ENCODE measurements around the gene ARPC5. TPM values are rescaled to one million over a fixed set of nuclear protein-coding genes. Genes with fewer than 3 reads are reported as not detected.

Gene ARPC5
- total RNA-seq, 3 donors from 2014 or later: 60.8 to 80.8 (median 70.8) TPM

- intact Hi-C loops (cut with DNase I; ENCODE audit: low total_unique reads): loop anchor here (10.0 kb wide), 1 partner anchor 261 kb away; no protein-coding TSS in a partner anchor
Observed at GRCh38 chr1:183653462-183653794, 17.8 kb upstream of the ARPC5 start.

GRCh38 chr1:183652547-183653461 lies 17.2 kb upstream of the ARPC5 start, which contains the start of gene APOBEC4:
APOBEC4 (minus strand) TSS chr1:183653316; CDS start chr1:183648781, 4,535 bp downstream.
- Histone ChIP-seq H3K4me3 (no peak within 1 kb of the TSS), H3K27me3 (no peaks in the 10 kb centered on the region), H3K9me3 (no peaks in the 10 kb centered on the region), H3K4me1 (no peaks in the 10 kb centered on the region), H3K27ac (no peak within 1 kb of the TSS), H3K36me3 (no peaks in the 10 kb centered on the region)
- no peak for DNase-seq (ENCODE audit: low spot score in 2 of 2)
- intact Hi-C loops (cut with DNase I; ENCODE audit: low total_unique reads): loop anchor here (10.0 kb wide), 1 partner anchor 262 kb away; no protein-coding TSS in a partner anchor
- no peak for TF ChIP-seq CTCF (IDR thresholded peaks at IDR 0.05)
- TF ChIP-seq POLR2AphosphoS5 (IDR thresholded peaks at IDR 0.05): no peak
- no peak for TF ChIP-seq POLR2A (IDR thresholded peaks at IDR 0.05)

More at GRCh38 chr1:183653462-183653794, 17.8 kb upstream of the ARPC5 start:
- no peak overlapping the region for H3K27ac ChIP-seq
- no peaks in the 10 kb centered on the region for H3K27me3 ChIP-seq
- no peak for DNase-seq (ENCODE audit: low spot score in 2 of 2)
- no peaks in the 10 kb centered on the region for H3K4me1 ChIP-seq
- TF ChIP-seq CTCF (IDR thresholded peaks at IDR 0.05) (no peak), POLR2A (IDR thresholded peaks at IDR 0.05) (no peak), POLR2AphosphoS5 (IDR thresholded peaks at IDR 0.05) (no peak)
- H3K36me3 ChIP-seq: no peaks in the 10 kb centered on the region
- no peaks in the 10 kb centered on the region for H3K9me3 ChIP-seq
- no peak overlapping the region for H3K4me3 ChIP-seq

- Histone ChIP-seq H3K4me1 (no peaks in the 10 kb centered on the region), H3K27me3 (no peaks in the 10 kb centered on the region), H3K9me3 (no peaks in the 10 kb centered on the region), H3K4me3 (no peak overlapping the region), H3K36me3 (no peaks in the 10 kb centered on the region), H3K27ac (no peak overlapping the region)
- intact Hi-C loops (cut with DNase I; ENCODE audit: low total_unique reads): loop anchor here (10.0 kb wide), 1 partner anchor 263 kb away; no protein-coding TSS in a partner anchor
- no peak for DNase-seq (ENCODE audit: low spot score in 2 of 2)
- TF ChIP-seq CTCF (IDR thresholded peaks at IDR 0.05): no peak
- no peak for TF ChIP-seq POLR2A (IDR thresholded peaks at IDR 0.05)
- no peak for TF ChIP-seq POLR2AphosphoS5 (IDR thresholded peaks at IDR 0.05)
Observed at GRCh38 chr1:183652107-183652506, 16.5 kb upstream of the ARPC5 start.

GRCh38 chr1:183651612-183652011 lies 16.0 kb upstream of the ARPC5 start:
- Histone ChIP-seq H3K27ac (no peak overlapping the region), H3K4me3 (no peak overlapping the region)
- intact Hi-C loops (cut with DNase I; ENCODE audit: low total_unique reads): loop anchor here (10.0 kb wide), 1 partner anchor 263 kb away; no protein-coding TSS in a partner anchor

More at GRCh38 chr1:183651612-183652011, 16.0 kb upstream of the ARPC5 start:
- DNase-seq (ENCODE audit: low spot score in 2 of 2): no peak
- no peaks in the 10 kb centered on the region for H3K36me3 ChIP-seq
- no peaks in the 10 kb centered on the region for H3K9me3 ChIP-seq
- H3K27me3 ChIP-seq: no peaks in the 10 kb centered on the region
- no peaks in the 10 kb centered on the region for H3K4me1 ChIP-seq
- TF ChIP-seq CTCF (IDR thresholded peaks at IDR 0.05) (no peak), POLR2A (IDR thresholded peaks at IDR 0.05) (no peak), POLR2AphosphoS5 (IDR thresholded peaks at IDR 0.05) (no peak)
